Stimulated activated CD4-positive, alpha-beta T cell treated with anti-CD3 and anti-CD28 coated beads, TNF-alpha, amount 100 ng/mL, for 4 hours (primary cell): ENCODE data around the gene TBC1D3I.
"Not testable (repeated sequence)": the region's sequence is repeated elsewhere in the genome, so short reads cannot be mapped to it uniquely, and the experiment has no call there.

Experiments used
- DNase-seq, 3 experiments: peaks; one replicate each; pipeline ENCODE4 v3.0.0-alpha.2; 2020; ENCODE audit warnings: low read depth in 3 of 3

TBC1D3I gene

DNA sequence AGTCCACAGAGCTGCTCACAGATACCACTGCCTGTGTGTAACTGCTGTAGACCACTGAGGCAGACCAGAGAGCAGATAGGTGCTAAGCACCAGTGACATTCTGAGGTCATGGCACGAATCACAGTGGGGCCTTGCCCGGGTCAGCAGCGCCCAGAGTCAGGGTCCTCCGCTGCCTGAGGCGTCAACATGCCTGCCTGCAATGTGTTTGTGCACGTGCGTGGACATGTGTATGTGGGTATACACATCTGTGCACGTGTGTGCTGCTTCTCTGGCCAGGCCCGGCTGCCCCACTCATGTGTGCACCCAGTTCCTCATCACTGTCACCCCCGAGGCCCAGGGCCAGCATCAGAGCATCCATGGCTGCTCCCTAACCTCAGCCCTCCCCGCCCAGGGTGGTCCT is at the start of gene TBC1D3I:
TBC1D3I (minus strand) TSS at position 101 of the 400 bp plus-strand sequence. CDS start 1,585 bp downstream, outside the sequence.
- not testable (repeated sequence) for DNase-seq

DNA sequence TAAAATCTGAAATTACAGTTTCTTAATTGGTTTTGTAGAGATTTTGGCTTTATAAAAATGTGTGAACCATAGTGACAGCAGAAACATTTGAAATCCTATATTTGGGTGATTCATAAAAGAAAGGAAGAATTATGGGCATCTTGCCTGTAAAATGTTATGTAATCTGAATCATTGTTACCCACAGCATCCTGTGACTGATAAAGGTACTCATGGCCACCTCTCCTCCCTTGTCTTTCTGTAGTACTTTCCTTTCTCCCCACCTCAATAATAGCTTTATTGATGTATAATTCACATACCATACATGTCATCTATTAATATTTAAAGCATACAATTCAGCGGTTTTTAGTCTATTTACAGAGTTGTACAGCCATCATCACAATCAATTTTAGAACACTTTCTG is 30.8 kb upstream of the TBC1D3I start:
- not testable (repeated sequence) for DNase-seq

DNA sequence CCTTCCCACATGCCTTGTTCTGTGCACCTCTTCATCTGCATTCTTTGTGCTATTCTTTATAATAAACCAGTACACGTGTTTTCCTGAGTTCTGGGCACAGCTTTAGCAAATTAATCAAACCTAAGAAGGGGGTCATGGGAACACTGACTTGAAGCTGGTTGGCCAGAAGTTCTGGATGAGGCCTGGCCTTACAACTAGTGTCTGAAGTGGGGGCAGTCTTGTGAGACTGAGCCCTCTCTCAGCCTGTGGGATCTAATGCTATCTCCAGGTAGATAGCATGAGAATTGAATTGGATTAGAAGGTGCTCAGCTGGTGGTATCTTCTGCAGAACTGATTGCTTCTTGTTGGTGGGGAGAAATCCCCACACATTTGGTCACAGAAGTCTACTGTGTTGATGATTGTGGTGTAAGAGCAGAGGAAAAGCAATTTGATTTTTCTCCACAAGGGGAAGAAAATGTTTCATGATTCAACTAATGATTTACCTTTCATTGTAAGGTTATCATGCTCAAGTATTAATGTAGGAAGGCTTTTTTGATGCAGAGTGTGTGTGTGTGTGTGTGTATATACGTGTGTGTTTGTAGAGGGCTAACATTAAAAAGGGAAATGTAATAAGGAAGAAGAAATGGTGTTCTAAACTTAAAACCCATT is 25.7 kb upstream of the TBC1D3I start:
- not testable (repeated sequence) for DNase-seq

DNA sequence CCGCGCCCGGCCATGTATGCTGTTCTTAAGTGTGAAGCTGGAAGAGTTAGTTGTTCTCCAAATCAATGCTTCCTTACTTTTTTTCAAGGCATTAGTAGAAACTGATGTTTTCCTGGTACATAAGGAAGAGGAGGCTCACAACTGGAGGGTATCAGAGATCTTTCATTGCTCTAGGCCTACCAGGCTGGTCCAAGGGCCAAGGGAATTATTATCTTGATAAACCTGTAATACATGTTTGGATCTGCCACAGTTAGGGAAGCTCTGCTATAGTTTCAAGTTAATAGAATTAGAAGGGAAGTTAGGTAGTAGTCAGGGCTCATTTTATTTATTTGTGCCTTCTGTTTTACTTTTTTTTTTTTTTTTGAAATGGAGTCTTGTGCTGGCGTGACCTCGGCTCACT is 19.8 kb upstream of the TBC1D3I start:
- DNase-seq: not testable (repeated sequence)

DNA sequence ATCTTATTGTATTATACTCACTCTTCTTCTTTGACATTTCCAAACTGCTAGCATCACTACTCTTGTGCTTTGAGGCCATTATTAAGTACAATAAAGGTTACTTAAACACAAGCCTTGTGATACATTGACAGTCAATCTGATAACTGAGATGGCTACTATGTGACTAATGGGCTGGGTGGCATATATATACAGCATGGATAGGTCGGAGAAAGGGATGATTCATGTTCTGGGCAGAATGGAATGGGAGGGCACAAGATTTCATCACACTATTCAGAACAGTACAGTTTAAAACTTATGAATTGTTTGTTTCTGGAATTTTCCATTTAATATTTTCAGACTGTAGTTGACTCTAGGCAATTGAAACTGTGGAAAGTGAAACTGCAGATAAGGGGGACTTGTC is 18.9 kb upstream of the TBC1D3I start:
- DNase-seq: not testable (repeated sequence)

DNA sequence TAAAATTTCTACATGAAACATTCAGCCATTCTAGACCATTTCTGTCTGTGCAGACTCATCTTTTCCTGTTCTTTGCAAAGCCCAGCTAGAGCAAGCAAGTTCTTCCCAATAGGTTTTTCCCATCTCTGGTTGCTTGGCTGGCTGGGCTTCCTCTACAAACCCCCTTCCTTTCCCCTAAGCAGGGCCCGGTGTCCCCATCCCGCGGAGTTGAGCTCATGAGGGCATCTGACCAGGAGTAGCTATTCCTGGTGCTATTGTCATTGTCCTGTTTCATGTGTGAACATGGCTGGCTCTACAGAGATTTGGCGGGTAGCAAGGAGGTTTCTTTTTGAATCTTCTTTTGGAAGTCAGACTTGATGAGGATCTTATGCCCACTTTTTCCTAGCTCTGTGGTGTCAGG is 22.3 kb downstream of the TBC1D3I start:
- DNase-seq: not testable (repeated sequence)

DNA sequence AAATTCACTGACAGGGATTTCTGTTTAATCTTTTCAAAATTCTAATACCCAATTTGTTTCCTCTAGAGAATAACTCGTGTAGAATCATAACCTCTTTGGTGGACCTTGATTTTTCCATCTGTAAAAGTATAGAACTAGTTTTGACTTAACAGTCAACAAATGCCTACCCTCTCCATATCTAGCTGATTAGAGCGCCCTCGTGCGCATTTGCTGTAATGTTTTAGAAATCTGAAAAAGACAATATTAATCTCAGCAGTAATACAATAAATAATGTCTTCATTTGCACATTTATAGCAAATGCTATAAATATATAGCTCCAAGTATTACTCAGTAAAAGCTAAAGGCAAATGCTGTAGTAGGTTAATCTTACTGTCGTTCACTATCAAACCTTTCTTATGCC is 34.7 kb downstream of the TBC1D3I start:
- not testable (repeated sequence) for DNase-seq

DNA sequence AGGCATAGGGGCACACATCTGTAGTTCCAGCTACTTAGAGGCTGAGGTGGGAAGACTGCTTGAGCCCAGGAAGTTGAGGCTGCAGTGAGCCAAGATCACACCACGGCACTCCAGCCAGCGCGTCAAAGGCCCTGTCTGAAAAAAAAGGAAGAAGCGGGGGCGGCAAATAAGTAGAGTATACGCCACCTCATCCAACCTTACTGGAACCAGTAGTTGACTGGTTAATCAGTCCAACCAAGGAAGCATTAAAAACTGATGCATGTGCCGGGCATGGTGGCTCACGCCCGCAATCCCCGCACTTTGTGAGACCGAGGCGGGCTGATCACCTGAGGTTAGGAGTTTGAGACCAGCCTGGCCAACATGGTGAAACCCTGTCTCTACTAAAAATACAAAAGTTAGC is 41.4 kb downstream of the TBC1D3I start:
- not testable (repeated sequence) for DNase-seq

DNA sequence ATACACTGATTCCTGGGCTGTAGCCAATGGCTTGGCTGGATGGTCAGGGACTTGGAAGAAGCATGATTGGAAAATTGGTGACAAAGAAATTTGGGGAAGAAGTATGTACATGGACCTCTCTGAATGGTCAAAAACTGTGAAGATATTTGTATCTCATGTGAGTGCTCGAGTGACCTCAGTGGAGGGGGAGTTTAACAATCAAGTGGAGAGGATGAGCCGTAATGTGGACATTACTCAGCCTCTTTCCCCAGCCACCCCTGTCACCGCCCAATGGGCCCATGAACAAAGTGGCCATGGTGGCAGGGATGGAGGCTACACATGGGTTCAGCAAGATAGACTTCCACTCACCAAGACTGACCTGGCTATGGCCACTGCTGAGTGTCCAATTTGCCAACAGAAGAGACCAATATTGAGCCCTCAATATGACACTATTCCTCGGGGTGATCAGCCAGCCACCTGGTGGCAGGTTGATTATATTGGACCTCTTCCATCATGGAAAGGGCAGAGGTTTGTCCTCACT is 42.7 kb downstream of the TBC1D3I start:
- not testable (repeated sequence) for DNase-seq

DNA sequence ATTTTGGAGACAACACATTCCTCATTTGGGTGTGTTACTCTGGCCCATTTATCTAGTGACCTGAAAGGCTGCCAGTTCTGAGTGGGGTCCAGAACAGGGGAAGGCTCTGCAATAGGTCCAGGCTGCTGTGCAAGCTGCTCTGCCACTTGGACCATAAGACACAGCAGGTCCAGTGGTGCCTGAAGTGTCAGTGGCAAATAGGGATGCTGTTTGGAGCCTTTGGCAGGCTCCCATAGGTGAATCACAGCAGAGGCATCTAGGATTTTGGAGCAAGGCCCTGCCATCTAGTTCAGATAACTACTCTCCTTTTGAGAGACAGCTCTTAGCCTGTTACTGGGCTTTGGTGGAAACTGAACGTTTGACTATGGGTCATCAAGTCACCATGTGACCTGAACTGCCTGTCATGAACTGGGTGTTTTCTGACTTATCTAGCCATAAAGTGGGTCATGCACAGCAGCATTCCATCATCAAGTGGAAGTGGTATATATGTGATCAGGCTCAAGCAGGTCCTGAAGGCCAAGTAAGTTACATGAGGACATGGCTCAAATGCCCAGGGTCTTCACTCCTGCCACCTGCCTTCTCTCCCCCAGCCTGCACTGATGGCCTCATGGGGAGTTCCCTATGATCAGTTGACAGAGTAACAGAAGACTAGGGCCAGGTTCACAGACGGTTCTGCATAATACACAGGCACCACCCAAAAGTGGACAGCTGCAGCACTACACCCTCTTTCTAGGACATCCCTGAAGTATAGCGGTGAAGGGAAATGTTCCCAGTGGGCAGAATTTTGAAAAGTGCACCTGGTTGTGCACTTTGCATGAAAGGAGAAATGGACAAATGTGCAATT is 43.4 kb downstream of the TBC1D3I start:
- not testable (repeated sequence) for DNase-seq

DNA sequence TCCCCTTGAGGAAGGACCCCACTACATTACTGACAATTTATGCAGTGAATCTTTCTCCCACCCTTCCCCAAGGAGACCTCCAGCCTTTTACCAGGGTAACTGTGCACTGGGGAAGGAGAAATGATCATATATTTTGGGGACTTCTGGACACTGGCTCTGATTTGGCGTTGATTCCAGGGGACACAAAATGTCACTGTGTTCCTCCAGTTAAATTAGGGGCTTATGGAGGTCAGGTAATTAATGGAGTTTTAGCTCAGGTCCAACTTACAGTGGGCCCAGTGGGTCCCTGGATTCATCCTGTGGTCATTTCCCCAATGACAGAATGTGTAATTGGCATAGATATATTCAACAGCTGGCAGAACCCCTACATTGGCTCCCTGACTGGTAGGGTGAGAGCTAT is 44.8 kb downstream of the TBC1D3I start:
- DNase-seq: not testable (repeated sequence)

DNA sequence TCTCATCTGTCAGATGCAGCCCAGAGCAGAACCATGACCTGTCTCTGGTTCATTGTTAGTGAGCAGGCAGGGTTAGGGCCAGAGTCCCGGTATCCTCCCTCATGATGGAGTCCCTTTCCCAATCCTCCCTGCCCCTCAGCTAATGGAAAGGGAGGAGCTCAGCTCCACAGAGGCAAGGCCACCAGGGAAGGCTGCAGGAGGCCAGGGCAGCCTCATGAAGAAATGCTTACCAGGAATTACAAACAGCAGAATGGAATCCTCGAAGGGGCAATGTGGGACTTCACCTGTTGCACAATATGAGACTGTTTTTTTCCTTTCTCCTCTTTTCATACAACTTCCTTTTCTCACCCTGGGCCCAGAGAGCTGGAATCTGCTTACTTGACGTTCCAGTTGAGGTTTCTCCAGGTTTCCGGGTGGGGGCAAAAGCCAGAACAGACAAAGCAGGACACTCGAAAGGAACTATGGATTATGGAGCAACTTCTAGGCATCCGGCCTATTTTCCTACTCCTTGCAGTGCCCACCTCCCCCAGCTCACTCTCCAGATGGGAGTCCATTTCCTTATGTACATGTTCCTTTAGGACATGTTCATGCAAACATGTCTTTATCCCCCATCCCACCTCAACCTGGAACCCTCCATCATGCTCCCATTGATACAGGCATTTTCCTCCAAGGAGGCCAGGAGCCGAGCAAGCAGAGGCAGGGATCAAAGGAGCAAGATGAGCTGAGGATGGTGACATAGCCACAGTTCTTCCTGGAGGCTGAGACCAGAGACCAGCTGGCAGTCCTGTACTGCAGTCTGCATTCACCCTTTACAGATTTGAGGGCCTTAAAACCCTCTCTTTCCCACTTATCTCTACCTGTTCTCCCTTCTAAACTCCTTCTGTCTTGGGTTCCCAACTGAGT is 48.7 kb downstream of the TBC1D3I start:
- not testable (repeated sequence) for DNase-seq

DNA sequence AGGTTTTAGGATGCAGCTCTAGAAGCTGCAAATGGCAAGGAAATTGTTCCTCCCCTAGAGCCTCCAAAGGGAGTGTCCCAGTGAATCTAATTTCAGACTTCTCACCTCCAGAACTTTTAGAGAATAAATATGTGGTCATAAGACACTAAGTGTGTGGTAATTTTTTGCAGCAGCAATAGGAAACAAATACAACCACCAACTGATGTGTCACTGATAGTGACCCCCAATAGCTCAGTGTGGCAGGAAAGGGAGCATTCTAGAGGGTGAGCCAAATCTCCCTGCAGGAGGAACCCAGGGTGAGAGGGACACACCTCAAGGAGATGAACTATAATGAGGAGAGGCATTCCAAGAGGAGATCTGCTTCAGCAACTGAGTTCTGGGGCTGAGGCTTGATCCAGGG is 49.5 kb downstream of the TBC1D3I start:
- no peak for DNase-seq

DNA sequence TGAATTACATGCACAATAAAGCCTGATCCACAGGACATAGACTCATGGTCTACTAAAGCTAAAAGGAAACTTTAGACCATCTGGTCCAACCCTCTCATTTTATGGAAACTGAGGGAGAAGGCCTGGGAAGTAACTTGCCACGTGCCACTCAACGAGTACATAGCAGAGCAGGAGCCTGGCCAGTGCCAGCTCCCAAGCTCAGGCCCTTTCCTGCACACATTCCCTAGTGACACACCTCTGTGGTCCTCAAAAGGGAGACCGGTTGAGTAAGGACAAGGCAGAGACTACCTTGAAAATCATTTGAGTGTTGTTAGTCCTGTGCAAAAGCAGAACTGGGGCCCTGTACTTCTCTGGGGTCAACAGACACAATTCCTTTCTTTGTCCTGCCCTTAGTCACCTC is 50.7 kb downstream of the TBC1D3I start:
- DNase-seq: no peak

DNA sequence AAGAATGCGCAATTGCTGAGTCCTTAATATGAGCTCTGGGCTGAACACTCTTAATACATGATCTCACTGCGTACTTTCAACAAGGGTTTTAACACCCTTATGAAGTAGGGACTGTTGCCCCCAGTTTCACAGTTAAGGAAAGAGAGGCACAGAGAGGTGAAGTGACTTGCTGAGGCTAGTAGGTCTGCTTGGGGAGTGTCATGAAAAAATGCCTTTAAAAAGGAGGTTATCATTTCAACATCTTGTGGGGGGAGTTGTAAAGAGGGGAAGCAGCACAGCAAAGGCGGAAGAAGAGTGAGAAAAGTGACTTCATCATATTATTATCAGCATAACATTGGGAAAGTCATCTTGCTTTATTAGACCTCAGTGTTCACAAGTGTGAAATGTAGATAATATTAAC is 51.4 kb downstream of the TBC1D3I start:
- no peak for DNase-seq

DNA sequence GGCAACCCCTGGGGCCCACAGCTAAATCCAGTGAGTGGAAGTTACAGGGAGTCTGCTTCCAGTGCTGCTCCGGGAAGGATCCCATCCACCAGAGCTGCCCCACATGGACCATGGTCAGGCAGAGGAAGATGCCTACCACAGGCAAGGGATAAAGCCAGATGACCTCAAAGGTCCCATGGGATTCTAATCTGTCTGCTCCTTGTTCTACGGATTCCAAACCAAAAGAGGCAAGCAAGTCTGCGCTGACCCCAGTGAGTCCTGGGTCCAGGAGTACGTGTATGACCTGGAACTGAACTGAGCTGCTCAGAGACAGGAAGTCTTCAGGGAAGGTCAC is 52.1 kb downstream of the TBC1D3I start:
- no peak for DNase-seq

DNA sequence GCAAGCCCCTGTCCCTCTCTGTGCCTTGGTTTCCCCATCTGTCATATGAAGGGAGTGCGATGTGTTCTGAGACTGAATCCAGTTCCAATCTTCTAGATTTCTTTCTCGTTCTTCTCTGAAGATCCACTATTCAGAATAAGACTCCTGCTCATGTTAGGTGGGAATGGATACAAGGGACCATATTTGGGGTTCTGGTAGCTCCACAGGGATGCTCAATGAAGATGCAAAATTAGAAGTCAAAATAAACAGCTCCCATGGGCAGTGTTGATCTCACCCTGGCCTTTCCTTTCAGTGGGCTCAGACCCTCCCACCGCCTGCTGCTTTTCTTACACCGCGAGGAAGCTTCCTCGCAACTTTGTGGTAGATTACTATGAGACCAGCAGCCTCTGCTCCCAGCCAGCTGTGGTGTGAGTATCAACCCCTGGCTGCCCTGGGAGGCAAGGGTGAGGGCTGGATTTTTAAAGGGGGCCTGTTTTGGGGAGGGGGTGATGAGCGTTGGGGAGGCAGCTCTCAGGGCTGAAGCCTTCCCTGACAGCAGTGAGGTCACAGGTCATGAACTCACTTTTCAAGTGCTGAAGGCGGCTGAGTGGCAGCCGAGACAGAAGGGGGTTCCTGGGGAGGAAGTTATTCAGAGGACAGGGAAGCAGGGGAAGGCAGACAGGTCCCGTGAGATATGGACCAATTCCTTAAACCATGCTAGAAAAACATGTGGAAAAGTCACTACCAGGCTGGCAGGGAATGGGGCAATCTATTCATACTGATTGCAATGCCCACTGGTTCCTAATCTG is 52.7 kb downstream of the TBC1D3I start:
- not testable (repeated sequence) for DNase-seq

DNA sequence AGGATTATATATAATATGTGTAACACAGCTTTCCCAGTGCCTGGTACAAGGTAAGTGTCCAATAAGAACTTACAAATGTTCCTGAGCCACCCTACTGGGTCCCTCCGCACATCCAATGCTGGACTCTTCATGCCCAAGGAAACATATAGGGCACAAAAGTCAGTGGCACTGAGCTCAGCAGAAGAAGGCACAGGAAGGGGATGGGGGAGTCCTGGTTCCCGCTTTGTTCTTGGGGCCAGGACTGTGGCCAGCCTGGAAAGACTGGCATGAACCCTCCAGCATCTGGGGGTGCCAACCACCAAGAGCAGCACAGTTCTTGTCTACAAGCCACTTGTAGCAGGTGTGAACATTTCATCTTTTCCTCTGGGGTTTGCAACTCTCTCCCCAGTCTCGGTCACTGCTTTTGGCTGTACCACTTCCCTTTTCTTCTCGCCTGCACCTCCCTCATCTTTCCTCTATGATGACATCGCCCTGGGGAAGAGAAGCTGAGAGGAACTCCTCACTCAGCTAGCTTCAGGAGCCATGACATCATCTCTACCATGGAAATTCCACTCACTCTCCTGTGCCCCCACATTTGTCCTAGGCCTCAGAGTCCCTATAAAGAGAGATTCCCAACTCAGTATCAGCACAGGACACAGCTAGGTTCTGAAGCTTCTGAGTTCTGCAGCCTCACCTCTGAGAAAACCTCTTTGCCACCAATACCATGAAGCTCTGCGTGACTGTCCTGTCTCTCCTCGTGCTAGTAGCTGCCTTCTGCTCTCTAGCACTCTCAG is 53.7 kb downstream of the TBC1D3I start, which contains the start of gene CCL4L2:
CCL4L2 (plus strand) TSS at position 625 of the 773 bp plus-strand sequence.
- not testable (repeated sequence) for DNase-seq

DNA sequence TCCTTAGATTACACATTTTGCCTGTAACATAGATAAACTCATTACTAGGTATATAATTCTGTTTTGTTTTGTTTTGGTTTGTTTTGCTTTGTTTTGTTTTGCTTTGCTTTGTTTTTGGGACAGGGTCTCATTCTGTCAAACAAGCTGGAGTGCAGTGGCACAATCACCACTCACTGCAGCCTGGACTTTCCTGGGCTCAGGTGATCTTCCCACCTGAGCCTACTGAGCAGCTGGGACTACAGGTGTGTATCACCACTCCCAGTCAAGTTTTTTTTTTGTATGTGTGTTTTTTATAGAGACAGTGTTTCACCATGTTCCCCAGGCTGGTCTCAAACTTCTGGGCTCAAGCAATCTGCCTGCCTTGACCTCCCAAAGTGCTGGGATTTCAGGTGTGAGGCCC is 54.8 kb downstream of the TBC1D3I start:
- no peak for DNase-seq

DNA sequence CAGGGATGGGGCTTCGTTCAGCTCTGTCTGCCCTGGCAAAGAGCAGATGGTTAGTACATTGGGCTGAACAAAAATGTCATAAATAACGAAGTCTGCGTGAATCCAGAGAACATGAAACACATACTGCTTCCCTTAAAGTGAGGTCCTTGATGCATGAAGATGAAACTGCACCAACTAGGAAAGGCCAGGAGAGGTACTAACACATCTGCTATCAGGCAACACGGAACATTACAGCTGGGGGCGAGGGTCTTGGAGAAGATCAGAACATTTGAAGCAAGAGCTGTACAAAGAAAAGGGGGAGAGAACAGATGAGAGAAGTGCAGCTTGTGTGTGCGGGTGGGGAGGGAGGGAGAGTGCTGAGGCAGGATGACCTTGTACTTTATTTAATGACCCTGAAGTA is 57.0 kb downstream of the TBC1D3I start:
- not testable (repeated sequence) for DNase-seq
